ENCODE data around the gene AQP9.
"Not testable (repeated sequence)": the region's sequence is repeated elsewhere in the genome, so short reads cannot be mapped to it uniquely, and the experiment has no call there.

The AQP9 gene

GRCh38 chr15:58182460-58183163 is 44.4 kb downstream of the AQP9 start:
- DNase-seq: peak; percentile 3

- DNase-seq: no peak
Observed at GRCh38 chr15:58185439-58185838, 47.3 kb downstream of the AQP9 start.

DNA sequence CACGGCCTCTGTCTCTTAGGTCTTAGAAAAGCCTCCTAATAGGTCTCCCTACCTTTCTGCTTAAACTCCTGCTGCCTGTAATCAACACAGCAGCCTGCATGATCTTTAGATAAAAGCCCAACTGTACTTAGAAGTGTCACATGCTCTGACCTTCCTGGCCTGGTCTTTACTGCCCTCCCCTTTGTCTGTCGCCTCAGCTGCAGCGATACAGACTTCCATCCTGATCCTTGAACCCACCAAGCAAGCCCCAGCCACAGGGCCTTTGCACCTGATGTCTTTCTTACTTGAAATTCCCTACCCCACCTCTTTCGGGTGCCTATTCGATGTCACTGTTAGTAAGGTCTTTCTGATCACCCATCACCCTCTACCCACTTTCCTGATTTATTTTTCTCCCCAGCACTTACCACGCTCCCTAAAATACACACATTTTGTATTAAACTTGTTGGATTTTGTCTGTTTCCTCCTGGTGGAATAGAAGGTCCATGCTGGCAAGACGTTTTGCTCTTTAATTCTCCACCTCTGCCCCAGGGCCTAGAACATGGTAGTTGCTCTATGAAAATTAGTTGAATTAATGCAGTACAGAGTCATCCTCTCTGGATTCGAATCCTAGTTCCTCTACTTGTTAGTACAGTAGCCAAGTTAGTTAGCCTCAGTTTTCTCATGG is 51.1 kb downstream of the AQP9 start:
- no peak for DNase-seq

DNA sequence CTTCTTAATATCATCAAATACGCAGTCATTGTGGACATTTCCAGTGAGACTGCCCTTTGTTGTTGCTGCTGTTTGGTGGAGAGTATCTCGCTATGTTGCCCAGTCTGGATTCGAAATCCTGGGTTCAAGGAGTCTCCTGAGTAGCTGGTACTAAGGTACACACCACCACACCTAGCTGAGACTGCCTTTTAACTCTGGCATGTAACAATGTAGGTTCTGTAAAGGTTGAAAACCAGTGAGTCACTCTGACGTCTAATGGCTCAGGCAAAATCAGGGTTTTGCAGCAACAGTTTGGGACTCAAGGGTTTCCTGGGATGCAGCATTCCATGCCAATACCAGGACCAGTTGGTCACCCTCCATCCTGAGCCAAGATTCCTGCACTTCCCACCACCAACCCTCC is 52.2 kb downstream of the AQP9 start:
- DNase-seq: no peak

GRCh38 chr15:58193636-58194035 is 55.5 kb downstream of the AQP9 start:
- DNase-seq: not testable (repeated sequence)

- no peak for DNase-seq
Observed at GRCh38 chr15:58200739-58201138, 62.6 kb downstream of the AQP9 start.

GRCh38 chr15:58201516-58201915 is 63.3 kb downstream of the AQP9 start:
- DNase-seq: no peak

GRCh38 chr15:58203537-58203936 is 65.4 kb downstream of the AQP9 start:
- DNase-seq: no peak

GRCh38 chr15:58206151-58206550 is 68.0 kb downstream of the AQP9 start:
- DNase-seq: no peak

DNA sequence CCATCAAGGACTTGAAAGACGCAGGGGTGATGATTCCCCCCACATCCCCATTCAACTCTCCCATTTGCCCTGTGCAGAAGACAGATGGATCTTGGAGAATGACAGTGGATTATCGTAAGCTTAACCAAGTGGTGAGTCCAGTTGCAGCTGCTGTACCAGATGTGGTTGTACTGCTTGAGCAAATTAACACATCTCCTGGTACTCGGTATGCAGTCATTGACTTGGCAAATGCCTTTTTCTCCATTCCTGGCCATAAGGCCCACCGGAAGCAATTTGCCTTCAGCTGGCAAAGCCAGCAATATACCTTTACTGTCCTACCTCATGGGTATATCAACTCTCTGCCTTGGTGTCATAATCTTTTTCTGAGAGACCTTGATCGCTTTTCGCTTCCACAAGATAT is 70.0 kb downstream of the AQP9 start:
- not testable (repeated sequence) for DNase-seq

- DNase-seq: not testable (repeated sequence)
Observed at GRCh38 chr15:58209007-58209481, 70.9 kb downstream of the AQP9 start.

- not testable (repeated sequence) for DNase-seq
Observed at GRCh38 chr15:58210031-58210430, 71.8 kb downstream of the AQP9 start.

DNA sequence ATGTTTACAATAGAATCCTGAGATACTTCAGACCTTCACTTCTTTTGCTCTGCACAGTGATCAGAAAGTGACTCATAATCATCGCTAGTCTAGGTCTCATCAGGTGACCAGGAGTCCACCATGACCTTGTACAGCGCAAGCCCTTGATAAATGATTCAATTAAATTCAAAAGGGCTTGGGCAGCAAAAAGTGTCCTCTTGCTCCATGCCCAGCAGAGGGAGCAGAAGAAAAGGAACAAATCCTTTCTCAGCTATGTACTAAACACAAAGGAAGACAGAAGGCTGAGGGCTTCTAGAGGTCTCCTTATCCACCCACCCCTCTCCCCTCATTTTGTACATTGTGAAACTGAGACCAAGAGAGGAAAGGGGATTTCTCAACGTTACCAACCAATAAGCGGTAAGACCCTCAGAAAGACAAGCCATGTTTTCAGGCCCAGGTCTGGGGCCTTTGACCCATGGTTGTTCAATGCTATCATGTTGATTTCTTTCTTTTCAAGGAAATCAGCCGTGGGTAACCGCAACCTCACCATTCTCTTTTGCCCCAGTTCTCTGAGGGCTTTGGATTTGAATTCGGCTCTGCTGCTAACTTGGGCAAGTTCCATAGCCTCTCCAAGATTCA is 74.8 kb downstream of the AQP9 start:
- peak; percentile 30 for DNase-seq

DNA sequence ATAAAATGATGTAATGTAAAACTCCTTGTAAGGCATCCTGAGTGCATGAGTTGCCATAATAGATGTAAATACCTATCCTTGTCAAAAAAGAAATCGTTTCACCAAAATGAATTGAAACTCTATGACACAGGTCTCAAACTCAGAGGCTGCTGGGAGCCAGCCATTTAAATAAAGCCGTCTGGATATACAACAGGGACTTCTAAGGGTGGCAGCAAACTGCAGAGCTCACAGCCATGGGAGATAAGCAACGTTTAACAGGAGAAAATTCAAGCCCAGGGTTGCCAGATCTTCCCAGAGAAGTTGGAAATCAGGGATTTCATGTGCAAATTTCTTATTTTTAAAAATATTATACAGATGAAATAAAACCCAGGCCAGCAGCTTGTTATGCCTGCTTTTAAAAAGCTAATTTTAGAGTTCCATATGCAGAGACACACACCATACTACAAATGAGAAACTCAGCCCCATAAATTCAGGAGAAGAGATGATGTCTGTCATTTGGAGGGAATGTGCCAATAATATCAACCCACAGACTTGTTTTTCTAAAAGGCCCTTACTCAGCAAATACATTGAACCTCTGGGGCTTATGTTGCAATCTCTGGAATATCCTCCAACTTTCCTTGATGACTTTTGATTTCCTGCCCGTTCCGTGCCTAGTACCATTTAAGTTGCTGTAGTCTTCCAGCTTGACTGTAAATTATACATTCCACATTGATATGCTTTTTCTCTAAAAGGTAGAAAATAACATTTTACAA is 75.6 kb downstream of the AQP9 start:
- DNase-seq: no peak

GRCh38 chr15:58214591-58215340 is 76.6 kb downstream of the AQP9 start:
- no peak for DNase-seq

DNA sequence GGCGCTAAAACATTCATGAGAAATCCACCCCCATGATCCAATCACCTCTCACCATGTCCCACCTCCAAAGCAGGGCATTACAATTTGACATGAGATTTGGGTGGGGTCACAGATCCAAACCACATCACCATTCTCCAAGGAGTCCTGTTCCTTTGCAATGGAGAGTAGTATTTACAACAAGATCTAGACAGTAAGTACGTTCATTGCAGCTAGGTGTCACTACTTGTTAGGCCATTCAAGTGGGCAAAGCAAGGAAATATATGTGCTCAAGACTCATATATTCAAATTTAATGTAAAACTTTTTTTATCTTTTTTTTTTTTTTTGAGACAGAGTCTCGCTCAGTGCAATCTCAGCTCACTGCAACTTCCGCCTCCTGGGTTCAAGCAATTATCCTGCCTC is 79.3 kb downstream of the AQP9 start:
- DNase-seq: no peak

DNA sequence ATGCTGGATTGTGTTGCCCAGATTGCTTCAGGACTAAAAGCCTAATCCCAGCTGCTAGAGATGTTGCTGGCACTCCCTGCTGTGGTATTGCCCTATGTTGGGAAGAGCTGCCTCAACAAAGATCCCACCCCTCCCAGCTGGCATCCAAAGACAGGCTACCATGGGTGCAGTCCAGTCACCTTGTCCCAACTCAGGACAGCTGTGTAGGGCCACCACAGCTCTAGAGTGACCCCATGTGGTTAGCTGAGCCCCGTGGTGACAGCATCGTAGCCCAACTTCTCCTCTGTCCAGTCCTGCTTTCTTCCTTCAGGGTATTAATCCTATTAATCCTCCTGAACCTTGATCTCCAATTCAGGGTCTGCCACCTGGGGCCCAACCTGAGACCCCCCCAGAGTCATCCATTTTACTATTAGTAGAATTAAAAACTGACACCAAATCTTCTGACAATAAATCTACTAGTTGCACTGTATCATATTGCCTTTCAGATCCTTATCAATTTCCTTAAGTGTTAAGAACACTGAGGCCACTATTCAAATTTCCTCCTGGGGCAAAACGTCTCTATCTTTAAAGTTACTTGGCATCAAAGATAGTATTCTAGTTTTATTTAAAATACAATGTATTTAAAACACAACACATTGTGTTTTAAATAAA is 83.5 kb downstream of the AQP9 start:
- no peak for DNase-seq

DNA sequence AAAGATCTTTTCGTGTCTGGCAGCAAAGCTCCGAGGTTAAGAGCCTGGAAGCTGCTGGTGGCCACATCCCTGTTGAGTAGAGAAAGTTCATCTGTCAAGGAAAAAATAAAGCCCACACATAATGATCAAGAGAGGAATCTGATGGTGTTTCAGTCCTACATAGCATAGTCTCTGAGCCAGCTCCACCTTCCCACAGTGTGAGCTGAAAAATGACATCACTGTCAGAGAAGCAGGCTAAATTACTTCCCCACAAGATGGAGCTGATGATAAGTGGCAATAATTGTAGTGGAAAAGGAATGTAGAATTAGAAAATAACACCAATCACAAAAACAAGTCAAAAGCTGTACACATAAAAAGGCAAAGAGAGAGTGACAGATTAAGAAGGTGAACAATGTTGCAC is 84.5 kb downstream of the AQP9 start:
- DNase-seq: no peak

DNA sequence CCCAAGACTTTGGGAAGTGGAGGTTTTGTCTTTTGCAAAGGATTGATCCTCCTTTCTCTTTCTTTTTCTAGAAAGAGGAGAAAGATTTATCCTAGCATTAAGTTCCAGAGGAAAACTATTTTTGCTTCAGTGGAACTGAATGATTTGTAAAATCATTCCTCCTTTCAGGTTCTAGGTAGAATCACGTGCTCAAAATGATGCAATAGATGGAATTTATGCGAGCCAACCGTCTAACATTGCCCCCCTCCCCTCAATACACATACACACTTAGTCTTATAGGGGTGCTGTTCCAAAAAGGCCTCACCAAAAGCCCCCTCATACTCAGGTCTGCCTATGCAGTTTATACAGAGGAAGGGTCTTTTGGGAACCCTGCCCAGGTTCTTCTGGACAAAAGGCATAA is 85.3 kb downstream of the AQP9 start:
- no peak for DNase-seq

GRCh38 chr15:58224068-58224467 is 85.9 kb downstream of the AQP9 start:
- DNase-seq: no peak

- peak; percentile 13 for DNase-seq
Observed at GRCh38 chr15:58227706-58228543, 89.7 kb downstream of the AQP9 start.
